ENCODE results near the gene TRIM65.

The TRIM65 gene

DNA sequence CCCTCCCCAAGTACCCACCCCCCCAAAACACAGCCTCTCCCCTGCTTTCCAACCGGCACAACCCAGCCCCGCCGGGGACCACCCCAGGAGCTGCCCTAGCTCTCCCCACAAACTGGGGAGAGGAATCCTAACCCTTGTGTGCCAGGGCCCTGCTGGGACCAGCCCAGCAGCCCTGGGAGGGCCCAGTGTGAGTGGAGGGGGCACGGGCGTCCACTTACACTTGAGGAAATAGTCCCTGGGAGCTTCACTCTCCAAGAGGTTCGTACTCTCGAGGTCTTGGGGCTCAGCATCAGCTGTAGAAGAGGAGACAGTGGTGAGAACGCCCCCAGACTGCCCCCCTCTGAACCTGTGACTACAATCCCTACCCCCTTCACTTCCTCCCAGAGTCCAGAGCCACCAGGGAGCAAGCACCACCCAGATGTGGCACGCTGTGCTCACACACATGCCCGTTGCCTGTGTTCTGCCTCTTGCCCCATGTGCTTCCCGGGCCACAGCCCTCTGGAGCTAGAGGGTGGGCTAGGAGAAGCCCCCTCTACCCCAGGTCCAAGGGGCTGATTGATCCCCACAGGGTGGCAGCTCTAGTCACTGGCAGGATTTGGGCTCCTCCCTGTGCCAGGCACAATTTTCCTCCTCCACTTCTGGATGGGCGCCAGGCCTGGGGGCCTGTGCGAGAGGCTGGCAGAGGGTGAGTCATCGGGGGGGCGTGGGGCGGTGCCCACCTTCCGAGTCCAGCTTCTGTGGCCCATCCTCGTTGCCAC lies 21.4 kb downstream of the TRIM65 start:
- Histone ChIP-seq H4K20me1 (ENCODE audit: insufficient read depth, low read length) (no peaks in the 10 kb centered on the region), H3K9me3 (ENCODE audit: insufficient read depth, low read length) (no peaks in the 10 kb centered on the region), H3K4me1 (ENCODE audit: low read length) (peaks cover 25% of the 10 kb centered on the region), H2AFZ (ENCODE audit: low read depth, low read length) (peak overlapping the region; percentile 88; the same call in 1 of the 2 replicates), H3K4me3 (ENCODE audit: low read length) (peak overlapping the region; percentile 92), H3K27me3 (ENCODE audit: low read depth, low read length) (peaks cover 2% of the 10 kb centered on the region; the same call in 1 of the 2 replicates), H3K9ac (ENCODE audit: low read length) (peak overlapping the region; percentile 87), H3K27ac (ENCODE audit: low read length) (peak overlapping the region; percentile 67), H3K4me2 (ENCODE audit: low read length) (peak overlapping the region; percentile 88), H3K36me3 (replicated peaks; ENCODE audit: low read depth, low read length) (no peaks in the 10 kb centered on the region), H3K79me2 (ENCODE audit: low read length) (no peaks in the 10 kb centered on the region)
- TF ChIP-seq EZH2phosphoT487 (IDR thresholded peaks at IDR 0.05; ENCODE audit: low read depth): no peak
- TF ChIP-seq, protein P1, sequence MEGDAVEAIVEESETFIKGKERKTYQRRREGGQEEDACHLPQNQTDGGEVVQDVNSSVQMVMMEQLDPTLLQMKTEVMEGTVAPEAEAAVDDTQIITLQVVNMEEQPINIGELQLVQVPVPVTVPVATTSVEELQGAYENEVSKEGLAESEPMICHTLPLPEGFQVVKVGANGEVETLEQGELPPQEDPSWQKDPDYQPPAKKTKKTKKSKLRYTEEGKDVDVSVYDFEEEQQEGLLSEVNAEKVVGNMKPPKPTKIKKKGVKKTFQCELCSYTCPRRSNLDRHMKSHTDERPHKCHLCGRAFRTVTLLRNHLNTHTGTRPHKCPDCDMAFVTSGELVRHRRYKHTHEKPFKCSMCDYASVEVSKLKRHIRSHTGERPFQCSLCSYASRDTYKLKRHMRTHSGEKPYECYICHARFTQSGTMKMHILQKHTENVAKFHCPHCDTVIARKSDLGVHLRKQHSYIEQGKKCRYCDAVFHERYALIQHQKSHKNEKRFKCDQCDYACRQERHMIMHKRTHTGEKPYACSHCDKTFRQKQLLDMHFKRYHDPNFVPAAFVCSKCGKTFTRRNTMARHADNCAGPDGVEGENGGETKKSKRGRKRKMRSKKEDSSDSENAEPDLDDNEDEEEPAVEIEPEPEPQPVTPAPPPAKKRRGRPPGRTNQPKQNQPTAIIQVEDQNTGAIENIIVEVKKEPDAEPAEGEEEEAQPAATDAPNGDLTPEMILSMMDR (IDR thresholded peaks at IDR 0.05; ENCODE audit: low read depth, low read length): no peak

DNA sequence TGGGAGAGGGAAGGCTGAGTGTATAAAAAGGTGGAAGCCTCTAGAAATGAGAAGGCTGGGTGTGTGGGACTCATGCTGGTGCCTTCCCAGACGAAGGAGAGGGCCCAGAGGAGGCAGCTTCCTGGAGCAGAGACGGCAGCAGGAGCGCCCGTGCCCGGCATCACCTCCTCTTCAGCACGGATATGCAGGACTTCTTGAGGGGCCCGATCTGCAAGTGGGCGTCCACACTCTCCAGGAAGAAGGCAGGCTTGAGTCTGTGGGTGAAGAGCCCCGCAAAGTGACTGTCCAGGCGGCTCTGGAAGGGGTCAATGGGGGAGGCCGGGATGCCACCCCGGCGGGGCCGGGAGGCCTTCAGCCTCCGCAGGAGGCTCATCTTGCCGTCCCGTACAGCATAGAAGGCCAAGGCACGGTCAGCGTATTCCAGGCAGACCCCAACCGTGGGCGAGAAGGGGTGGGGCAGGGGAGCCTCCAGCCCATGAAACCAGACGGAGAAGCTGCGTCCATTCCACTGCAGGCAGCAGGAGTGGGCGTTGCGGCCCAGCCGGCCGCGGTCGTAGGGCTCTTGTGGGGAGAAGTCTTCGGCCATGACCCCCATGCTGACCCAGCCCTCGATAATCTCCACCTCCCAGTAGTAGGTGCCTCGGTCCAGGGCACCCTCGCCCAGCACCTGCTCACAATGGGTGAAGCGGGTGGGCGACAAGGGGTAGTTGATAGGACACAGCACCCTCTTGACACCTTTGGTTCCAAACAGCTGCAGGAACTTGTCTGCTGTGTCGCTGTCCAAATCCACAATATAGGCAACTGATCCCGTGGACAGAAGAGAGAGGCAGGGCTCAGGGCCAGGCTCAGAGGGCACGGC lies 22.2 kb downstream of the TRIM65 start:
- H3K4me2 ChIP-seq (ENCODE audit: low read length): no peak overlapping the region
- H3K9me3 ChIP-seq (ENCODE audit: insufficient read depth, low read length): no peaks in the 10 kb centered on the region

DNA sequence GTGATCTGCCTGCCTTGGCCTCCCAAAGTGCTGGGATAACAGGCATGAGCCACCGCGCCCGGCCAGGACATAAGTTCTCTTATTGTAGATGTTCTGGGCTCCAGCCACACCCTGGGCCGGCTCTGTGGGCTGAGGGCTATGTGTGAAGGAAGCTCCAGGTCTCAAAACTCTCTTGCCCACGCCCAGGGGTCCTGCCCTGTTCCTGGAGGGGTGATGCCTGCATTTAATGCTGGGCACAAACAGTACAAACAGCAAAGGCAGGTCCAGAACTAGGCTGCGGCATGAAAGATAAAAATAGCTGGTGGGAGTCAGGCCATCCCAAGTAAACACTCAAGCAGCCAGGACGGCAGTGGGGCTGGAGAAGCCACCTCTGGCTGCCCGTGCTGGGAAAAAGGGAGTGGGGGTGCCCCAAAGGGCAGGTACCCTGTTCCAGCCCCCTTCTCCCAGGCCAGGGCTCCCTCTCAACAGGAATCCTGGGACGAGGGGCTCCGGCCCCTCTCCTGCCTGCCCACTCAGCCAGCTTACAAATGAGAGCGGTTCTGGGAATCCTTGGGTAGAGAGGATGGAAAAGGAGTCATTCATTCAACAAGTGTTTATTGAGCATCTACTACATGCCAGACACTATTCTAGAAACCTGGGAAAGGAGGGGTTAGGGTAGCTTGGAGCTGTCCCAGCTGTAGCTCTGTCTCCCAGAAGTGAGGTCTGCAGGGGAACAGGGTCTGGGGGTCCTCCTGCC lies 23.0 kb downstream of the TRIM65 start:
- no peaks in the 10 kb centered on the region for H4K20me1 ChIP-seq (ENCODE audit: insufficient read depth, low read length)
- H3K4me1 ChIP-seq (ENCODE audit: low read length): peaks cover 26% of the 10 kb centered on the region
- H2AFZ ChIP-seq (ENCODE audit: low read depth, low read length): no peak overlapping the region
- TF ChIP-seq EZH2phosphoT487 (IDR thresholded peaks at IDR 0.05; ENCODE audit: low read depth): no peak
- TF ChIP-seq, protein P1 (IDR thresholded peaks at IDR 0.05; ENCODE audit: low read depth, low read length): no peak
- no peaks in the 10 kb centered on the region for H3K36me3 ChIP-seq (replicated peaks; ENCODE audit: low read depth, low read length)
- no peak overlapping the region for H3K9ac ChIP-seq (ENCODE audit: low read length)
- no peak overlapping the region for H3K27ac ChIP-seq (ENCODE audit: low read length)
- H3K9me3 ChIP-seq (ENCODE audit: insufficient read depth, low read length): no peaks in the 10 kb centered on the region
- H3K79me2 ChIP-seq (ENCODE audit: low read length): no peaks in the 10 kb centered on the region
- no peaks in the 10 kb centered on the region for H3K27me3 ChIP-seq (ENCODE audit: low read depth, low read length)
- no peak overlapping the region for H3K4me3 ChIP-seq (ENCODE audit: low read length)
- no peak overlapping the region for H3K4me2 ChIP-seq (ENCODE audit: low read length)

More for the DNA sequence above, 22.2 kb downstream of the TRIM65 start:
- no peaks in the 10 kb centered on the region for H3K27me3 ChIP-seq (ENCODE audit: low read depth, low read length)
- no peaks in the 10 kb centered on the region for H3K79me2 ChIP-seq (ENCODE audit: low read length)
- H3K27ac ChIP-seq (ENCODE audit: low read length): no peak overlapping the region
- no peaks in the 10 kb centered on the region for H3K36me3 ChIP-seq (replicated peaks; ENCODE audit: low read depth, low read length)
- no peaks in the 10 kb centered on the region for H4K20me1 ChIP-seq (ENCODE audit: insufficient read depth, low read length)
- H3K4me1 ChIP-seq (ENCODE audit: low read length): peaks cover 26% of the 10 kb centered on the region
- no peak for TF ChIP-seq EZH2phosphoT487 (IDR thresholded peaks at IDR 0.05; ENCODE audit: low read depth)
- TF ChIP-seq, protein P1 (IDR thresholded peaks at IDR 0.05; ENCODE audit: low read depth, low read length): no peak
- no peak overlapping the region for H3K9ac ChIP-seq (ENCODE audit: low read length)
- H2AFZ ChIP-seq (ENCODE audit: low read depth, low read length): no peak overlapping the region
- H3K4me3 ChIP-seq (ENCODE audit: low read length): no peak overlapping the region

Measured in OCI-LY3 (cell line).